A673 (cell line): ENCODE results near the gene MBLAC1.

ENCODE experiments used
- EZH2 ChIP-seq: fragments of 200-600 bp; sonication (generic); IDR thresholded peaks from 2 replicates; pipeline ENCODE4 v1.6.1; 2017; ENCODE audit warnings: borderline replicate concordance, low read depth, mild to moderate bottlenecking, mixed read lengths, antibody characterized with exemption, low read length; ENCODE audit not compliant: poor library complexity, severe bottlenecking
- TF ChIP-seq, protein P1 (sequence below): fragments of 300-800, 200-600 bp; sonication (generic); conservative IDR thresholded peaks from 2 replicates; pipeline ENCODE4 v1.5.1; 2017; ENCODE audit warnings: low read depth, mild to moderate bottlenecking, antibody characterized with exemption, low read length, moderate library complexity, mixed read lengths

DNA sequence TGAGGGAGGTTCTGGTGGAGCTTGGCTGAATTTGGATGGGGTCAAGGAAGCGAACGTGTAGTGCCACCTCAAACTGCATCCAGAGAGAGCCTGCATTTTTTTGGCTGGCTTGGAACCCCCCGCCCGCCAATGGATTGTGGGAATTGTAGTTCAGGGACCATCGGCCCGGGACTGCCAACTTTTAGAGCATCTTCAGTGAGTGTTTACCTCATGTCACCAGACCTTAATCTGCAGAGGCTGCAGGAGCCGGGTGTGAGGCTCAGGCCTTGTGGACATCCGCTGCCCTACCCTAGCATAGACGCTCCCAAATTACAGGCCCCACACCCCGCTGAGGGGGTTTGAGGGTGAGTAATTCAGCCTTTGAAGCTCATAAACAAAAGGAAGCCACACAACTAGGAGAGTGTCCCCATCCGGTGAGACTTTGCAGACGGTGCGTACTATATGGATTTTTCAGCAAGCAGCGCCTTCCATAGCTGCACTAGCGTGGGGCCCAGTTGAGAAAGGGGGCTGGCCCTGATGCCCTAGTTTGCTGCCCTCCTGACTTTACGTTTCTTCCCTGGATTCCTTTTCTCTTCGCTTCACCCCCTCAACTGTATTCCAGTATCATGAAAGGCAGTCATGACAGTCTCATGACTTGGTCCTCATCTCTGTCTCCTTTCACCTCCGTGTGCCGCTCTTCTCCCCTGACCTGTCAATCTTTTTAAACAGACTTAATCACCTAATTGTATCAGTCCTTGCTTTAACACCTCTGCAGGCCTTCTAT lies 6.6 kb upstream of the MBLAC1 start:
- TF ChIP-seq, protein P1, sequence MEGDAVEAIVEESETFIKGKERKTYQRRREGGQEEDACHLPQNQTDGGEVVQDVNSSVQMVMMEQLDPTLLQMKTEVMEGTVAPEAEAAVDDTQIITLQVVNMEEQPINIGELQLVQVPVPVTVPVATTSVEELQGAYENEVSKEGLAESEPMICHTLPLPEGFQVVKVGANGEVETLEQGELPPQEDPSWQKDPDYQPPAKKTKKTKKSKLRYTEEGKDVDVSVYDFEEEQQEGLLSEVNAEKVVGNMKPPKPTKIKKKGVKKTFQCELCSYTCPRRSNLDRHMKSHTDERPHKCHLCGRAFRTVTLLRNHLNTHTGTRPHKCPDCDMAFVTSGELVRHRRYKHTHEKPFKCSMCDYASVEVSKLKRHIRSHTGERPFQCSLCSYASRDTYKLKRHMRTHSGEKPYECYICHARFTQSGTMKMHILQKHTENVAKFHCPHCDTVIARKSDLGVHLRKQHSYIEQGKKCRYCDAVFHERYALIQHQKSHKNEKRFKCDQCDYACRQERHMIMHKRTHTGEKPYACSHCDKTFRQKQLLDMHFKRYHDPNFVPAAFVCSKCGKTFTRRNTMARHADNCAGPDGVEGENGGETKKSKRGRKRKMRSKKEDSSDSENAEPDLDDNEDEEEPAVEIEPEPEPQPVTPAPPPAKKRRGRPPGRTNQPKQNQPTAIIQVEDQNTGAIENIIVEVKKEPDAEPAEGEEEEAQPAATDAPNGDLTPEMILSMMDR: no peak
- no peak for TF ChIP-seq EZH2
